ENCODE data around the gene CALHM3. TPM values are rescaled to one million over a fixed set of nuclear protein-coding genes. Genes with fewer than 3 reads are reported as not detected.

The CALHM3 gene
- total and polyA plus RNA-seq, 8 donors = 0.08 to 1.5 (median 0.17) TPM

DNA sequence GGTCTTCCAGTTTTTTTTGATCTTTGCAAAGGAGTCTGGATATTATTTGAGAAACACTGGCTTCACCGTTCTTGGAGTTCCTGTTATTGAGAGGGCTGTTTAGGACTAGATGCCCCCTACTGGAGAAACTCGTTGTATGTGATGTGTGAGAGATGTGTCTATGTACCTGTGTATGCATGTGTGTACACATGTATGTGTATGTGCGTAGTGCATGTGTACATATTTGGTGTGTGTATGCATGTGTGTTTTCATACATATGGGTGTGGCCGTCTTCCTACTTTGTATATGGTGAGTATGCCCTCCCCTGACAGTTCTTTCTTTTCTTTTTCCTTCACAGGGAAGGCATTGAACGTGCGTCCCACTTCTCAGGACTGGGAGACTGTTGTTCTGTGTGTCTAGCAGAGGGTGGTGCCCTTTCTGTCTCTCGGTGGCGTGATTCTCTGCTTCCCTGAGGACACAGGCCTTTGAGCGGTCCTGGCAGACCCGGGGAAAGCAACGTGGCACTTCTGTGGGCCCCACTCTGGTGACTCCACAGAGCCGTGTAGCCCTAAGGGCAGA, 3.0 kb upstream of the CALHM3 start:
- Histone ChIP-seq H3K36me3 (no peaks in the 10 kb centered on the region), H3K27ac (no peak overlapping the region), H3K9me3 (no peaks in the 10 kb centered on the region), H3K4me3 (no peak overlapping the region), H3K27me3 (no peaks in the 10 kb centered on the region), H3K4me1 (peaks cover 0 to 3% (median 0%) of the 10 kb centered on the region in 3 donors)
- no peak for DNase-seq
- ATAC-seq = peak; percentile 48 to 73 (median 68)
- peak in 3 of 4 donors; percentile 24 to 45 (median 36) for TF ChIP-seq CTCF (IDR thresholded peaks at IDR 0.05)
- FAIRE-seq = no peak
- 58 to 65% methylated on average over 12 of the region's 12 CpGs for WGBS, 2 donors
- intact Hi-C loops (cut with DNase I) = loop anchor here in 1 of 3 donors (5.0 kb wide), 1 partner anchor 65 kb away; no protein-coding TSS in a partner anchor

- FAIRE-seq = no peak
- Histone ChIP-seq H3K4me1 (peaks cover 0 to 3% (median 0%) of the 10 kb centered on the region in 3 donors), H3K27me3 (no peaks in the 10 kb centered on the region), H3K9me3 (no peaks in the 10 kb centered on the region), H3K4me3 (no peak overlapping the region), H3K36me3 (no peaks in the 10 kb centered on the region), H3K27ac (no peak overlapping the region)
- TF ChIP-seq CTCF (IDR thresholded peaks at IDR 0.05) = no peak
- DNase-seq = peak in 4 of 6 donors; percentile 37 to 80 (median 75)
- intact Hi-C loops (cut with DNase I) = loop anchor here in 1 of 3 donors (5.0 kb wide), 1 partner anchor 63 kb away; no protein-coding TSS in a partner anchor
- peak; percentile 68 to 79 (median 74) for ATAC-seq
- WGBS, 2 donors = 48 to 54% methylated on average over 5 of the region's 5 CpGs
Measured at GRCh38 chr10:103480521-103480920, 1.5 kb upstream of the CALHM3 start.

DNA sequence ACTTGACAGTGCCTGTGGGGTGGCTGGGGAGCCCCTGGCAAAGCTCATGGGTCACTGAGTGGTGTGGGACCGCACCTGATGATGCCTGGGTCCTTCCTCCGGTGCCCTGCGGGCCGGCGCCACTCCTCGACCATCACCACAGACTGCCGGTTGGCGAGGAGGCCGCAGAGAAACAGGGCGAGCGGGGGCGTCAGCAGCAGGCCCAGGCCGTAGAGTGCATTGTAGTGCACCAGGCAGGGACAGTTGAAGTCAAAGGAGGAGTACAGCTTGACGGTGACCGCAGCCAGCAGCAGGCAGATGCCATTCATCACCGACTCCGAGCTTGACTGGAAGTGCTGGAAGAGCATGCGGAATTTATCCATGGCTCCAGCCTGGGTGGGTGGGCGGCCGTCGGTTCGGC, 369 bp downstream of the CALHM3 start:
- TF ChIP-seq CTCF (IDR thresholded peaks at IDR 0.05) = no peak
- no peaks in the 10 kb centered on the region for H3K36me3 ChIP-seq
- intact Hi-C loops (cut with DNase I) = loop anchor here in 2 of 3 donors (5.0 kb wide), 2 partner anchors 46 to 66 kb away; no protein-coding TSS in a partner anchor
- H3K27ac ChIP-seq = no peak overlapping the region
- 83 to 90% methylated on average over 22 of the region's 22 CpGs for WGBS, 2 donors
- H3K4me3 ChIP-seq = no peak overlapping the region
- DNase-seq = no peak
- H3K4me1 ChIP-seq = peaks cover 0 to 3% (median 0%) of the 10 kb centered on the region in 3 donors
- no peak for FAIRE-seq
- no peak for ATAC-seq
- no peaks in the 10 kb centered on the region for H3K9me3 ChIP-seq
- H3K27me3 ChIP-seq = no peaks in the 10 kb centered on the region

DNA sequence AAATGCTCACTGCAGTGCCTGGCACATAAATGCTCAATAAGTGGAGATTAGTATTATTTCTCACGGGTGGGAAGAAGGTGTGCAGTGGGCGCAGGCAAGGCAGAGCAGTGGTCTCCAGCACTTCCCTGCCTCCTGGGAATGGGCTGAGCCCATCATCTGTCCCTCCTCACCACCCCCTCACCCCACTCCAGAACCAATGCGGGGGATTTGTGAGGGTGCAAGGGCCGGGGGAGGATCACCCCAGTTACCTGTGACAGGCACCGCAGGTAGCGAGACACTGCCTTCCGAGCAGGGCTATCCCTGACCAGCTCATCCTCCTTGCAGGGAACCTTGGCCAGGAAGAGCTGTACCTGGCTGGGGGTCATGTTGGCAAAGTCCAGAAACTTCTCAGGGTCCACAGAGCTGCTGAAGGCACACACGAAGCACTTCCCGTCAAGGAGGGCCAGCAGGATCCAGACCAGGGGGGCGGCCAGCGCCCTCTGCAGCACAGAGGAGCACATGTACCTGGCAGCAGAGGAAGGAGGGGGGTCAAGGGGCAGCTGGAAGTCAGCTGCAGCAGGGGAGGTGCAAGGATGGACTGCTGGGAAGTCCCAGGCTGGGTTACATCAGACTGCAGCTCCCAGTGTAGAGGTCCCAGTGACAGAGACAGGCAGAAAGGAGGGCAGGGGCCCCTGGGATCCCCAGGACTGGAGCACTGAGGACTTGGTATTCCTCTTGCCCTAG, 2.8 kb downstream of the CALHM3 start:
- ATAC-seq = no peak
- peaks cover 0 to 3% (median 0%) of the 10 kb centered on the region in 3 donors for H3K4me1 ChIP-seq
- no peaks in the 10 kb centered on the region for H3K27me3 ChIP-seq
- H3K36me3 ChIP-seq = no peaks in the 10 kb centered on the region
- no peak for TF ChIP-seq CTCF (IDR thresholded peaks at IDR 0.05)
- 71% methylated on average over 11 of the region's 11 CpGs for WGBS, 2 donors
- intact Hi-C loops (cut with DNase I) = loop anchor here in 2 of 3 donors (5.0 kb wide), 2 partner anchors 44 to 64 kb away; no protein-coding TSS in a partner anchor
- no peak overlapping the region for H3K27ac ChIP-seq
- H3K9me3 ChIP-seq = no peaks in the 10 kb centered on the region
- DNase-seq = no peak
- H3K4me3 ChIP-seq = no peak overlapping the region
- FAIRE-seq = no peak
